Daoy (cell line): ENCODE results near the gene NABP1. TPM values are rescaled to one million over a fixed set of nuclear protein-coding genes. Genes with fewer than 3 reads are reported as not detected.

Source experiments
- DNase-seq: peaks from one replicate; pipeline ENCODE4 v3.0.0-alpha.2; 2015; ENCODE audit warnings: low read depth
- total RNA-seq: library from RNA; depleted of rRNA; stranded (reverse); fragments of >200 nt; shearing (Covaris generic); gene quantifications from 2 replicates; pipeline ENCODE4 v1.2.3, GENCODE V29; 2014

Gene NABP1
- total RNA-seq, 1 experiment from 2014 or later = 25.8 TPM

DNA sequence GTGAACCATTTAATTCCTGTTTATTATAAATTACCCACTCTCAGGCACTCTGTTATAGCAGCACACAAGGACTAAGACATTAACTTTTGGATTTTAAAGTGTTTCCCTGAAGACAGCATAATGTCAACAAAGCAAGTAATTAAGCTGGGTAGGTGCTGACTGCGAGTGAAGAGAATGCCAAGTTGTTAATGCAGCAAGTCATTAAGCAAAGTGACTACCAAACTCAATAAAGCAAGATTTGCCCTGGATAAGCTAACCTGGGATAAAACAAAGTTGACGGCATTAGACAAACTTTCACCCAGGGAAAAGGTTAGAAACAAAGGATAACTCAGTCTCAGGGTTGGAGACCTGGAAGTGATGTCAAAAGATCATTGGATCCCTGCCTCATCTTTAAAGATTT lies 28.4 kb upstream of the NABP1 start:
- no peak for DNase-seq

DNA sequence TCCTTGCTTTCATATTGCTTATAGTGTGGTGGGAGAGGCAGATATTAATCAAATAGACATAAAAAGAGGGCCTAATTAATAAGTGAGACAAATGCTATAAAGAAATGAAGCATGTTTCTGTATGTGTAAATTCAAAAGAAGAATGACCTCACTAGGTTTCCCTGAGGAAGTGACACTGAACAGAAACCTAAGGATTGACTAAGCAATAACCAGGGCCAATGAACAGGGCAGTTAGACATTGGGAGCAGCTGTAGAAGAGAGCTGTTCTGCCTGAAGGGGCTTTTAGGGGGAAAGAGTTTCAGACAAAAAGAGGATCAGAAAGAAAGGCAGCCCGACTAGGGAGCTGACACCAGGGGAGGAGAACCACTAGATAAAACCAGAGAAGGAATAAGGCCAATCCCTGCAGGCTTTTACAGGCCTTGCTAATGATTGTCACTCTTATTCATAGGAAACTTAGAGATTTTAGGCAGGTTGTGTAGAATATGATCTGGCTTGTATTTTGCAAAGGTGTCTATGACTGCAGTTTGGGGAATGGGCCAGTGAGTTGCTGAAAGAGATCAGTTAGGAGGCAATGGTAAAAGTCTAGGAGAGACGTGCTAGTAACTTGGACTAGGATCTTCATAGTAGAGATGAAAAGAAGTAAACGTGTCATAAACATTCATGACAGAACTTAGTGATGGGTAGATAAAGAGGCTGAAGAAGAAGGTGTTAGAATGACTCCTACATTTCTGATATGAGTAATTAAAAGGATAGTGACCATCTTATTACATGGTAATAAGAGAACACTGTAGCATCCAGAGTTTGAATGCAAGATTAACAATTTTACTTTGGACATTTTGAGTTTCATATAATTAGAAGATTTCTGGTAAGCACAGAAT lies 26.8 kb upstream of the NABP1 start:
- no peak for DNase-seq

DNA sequence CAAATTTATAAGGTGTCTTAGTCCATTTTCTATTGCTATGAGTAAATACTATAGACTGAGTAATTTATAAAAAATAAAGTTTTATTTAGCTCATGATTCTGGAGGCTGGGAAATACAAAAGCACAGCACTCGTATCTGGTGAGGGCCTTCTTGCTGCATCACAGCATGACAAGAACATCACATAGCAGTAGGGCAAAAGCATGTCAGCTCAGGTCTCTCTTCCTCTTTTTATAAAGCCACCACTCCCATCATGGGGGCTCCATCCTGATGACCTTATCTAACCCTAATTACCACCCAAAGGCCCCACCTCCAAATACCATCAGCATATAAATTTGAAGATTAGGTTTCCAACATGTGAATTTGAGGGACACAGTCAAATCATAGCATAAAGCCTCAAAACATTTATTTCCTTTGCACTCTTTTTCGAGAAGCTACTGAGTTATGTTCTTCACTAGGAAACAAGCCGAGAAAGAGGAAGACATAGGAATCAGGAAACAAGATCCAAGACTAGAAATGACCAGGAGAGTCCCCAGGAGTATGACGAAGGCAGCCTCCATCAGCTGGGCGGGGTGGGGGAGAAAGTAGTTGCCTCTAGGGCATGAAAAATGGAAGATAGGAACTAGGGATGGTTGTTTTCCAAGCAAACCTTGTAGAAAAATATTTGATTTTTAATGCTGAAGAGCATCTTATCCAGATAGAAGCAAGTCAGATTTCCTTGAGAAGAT lies 24.1 kb upstream of the NABP1 start:
- no peak for DNase-seq

DNA sequence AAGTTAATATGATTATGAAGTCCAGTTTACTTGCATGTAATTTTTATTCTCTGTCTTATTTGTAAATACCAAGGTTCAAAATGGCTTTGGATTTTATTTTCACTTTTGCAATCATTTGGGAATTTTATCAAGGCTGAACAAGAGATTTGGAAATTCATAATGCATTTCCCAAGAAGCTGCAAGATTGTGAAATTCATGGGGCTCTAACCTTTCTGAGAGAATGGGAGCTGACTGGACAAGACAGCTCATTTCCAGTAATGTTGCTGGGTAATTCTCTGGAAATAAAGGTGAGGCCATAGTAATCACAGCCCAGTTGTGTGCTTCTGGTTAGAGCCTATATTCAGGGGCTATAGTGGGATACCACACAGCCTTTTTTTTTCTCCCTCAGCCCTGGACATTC lies 21.5 kb upstream of the NABP1 start:
- DNase-seq = no peak

DNA sequence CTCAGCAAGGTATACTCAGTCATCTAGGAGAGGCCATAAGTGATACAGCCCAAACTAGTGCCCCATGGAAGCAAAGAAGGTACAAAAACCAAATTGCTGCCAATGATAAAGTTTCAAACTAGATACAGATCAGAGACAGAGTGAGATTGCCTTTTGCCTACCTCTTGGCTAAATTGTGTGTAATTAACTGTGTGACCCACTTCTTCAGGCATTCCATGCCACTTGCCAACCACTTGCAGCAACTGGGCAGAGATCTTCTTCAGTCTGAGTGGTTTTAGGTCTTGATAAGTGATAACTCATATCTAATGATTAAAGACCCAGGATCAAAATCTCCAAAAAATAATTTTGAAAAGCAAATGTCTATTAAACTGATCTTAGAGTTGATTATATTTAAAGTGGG lies 21.1 kb upstream of the NABP1 start:
- DNase-seq = no peak

DNA sequence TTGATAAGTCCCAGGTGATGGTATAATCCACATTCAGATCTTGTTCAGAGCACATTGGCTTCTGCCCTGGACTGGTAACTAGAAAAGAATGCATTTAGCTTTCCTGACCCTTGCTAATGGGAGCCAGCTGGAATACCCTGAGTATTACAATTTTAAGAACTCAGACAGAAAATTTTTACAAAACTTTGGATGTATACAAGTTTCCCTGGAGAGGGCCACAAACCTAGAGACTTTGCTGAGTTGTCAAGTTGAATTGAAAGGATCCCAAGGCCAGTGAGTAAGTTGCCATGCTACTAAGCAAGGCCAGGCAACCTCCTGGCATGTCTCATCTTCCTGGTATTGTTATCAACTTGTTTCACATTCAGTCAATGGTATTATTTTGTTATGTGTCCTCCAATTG lies 20.0 kb upstream of the NABP1 start:
- no peak for DNase-seq

DNA sequence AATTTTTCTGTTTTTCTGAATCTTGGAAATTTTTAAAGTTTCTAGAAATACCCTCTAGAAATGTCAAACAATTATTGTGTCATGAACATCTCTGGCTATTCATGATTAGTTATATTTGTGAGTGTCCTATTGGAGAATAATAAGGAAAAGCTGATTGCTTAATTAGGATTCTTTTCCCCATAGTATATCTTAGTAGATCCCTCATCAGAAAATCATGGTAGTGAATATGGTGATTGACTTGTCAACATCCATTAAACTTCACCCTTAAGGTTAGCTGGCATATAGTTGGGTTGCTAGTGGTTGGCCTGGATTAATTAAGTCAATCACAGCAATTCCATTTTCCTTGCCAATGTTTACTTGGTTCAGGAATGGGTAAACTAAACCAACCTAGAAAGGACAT lies 18.7 kb upstream of the NABP1 start:
- DNase-seq = no peak

DNA sequence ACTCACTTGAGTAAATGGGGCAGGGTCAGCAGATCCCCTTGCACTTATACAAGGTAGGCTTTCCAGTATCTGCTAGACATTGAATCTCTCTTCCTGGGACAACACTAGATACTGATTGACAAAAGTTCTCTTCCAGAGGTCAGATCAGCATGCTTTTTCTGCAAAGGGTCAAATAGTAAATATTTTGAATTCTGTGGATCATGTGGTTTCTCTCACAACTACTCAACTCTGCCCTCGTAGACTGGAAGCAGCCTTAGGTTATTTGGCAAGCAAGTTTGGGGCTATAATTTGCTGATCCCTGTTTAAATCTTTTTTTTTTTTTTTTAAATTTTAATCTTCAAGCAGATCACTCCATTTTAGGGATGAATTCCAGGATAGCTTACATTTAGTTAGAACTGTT lies 17.4 kb upstream of the NABP1 start:
- no peak for DNase-seq

DNA sequence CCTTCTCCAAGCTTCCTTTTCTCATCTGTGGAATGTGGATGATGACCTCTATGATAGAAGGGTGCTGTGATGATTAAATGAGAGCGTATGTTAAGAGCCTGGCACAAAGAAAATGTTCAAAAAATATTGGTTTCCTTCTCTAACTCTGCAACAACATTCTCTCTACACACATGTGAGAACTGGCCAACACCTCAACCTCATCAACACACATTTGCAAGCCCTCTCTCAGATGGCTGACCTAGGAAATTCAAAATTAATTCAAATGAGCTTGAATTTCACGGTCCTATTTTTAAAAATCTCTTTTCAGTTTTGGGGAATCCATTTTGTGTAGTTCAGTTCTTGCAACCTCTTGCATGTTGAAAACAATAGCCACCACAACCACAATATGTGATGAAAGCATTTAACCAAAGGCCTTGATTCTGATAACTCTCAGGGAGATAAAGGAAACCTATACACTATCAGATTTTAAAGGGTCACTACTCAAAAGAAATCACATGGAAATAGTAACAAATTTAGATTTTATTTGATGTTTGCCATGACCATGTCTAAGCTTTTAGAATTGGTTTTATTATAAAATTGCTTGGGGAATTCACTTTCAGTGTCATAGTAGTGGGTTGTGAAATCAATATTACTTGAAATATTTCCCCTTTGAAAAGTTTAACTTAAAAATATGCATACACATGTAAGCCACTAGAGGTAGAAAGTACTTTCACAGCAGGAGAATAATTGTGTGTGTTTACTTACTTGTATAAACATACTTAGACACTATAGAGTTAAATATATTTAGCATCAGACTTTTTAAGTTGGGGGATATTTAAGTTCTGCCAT lies 16.6 kb upstream of the NABP1 start:
- no peak for DNase-seq

DNA sequence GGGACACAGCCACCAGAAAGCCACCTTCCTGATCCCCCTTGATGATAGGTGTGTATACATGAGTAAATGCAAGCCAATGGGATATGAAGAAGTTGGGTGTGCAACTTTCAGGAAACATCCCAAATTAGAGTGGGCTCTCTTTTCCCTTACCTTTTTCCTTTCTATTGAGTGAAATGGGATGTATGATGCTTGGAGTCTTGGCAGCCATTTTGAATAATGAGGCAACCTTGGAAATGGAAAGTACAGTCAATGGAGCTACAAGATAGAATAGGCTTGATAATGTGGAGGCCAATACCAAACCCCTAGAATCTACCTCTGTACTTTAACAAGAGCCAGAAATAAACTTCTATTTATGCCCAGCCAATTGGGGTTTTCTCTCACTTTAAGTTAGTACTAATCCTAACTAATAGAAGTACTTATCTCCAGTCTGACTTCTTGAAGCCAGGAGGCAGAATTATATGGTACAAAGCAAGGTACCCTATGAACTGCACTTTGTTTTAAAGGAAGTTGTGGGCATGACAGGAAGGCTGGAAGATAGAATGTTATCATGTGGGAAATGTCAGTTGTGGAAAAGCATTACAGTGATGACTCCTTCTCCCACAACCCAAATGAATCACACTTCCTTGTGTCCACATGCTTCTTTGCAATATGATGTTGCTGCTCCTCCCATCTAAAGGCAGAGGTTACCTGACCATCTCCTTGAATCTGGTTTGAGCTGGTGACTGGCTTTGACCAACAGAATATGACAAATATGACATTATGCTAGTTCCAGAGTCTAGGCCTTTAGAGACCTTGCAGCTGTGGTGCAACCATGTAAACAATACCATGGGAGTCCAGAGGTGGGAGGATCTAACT lies 12.9 kb upstream of the NABP1 start:
- DNase-seq = peak; percentile 74

DNA sequence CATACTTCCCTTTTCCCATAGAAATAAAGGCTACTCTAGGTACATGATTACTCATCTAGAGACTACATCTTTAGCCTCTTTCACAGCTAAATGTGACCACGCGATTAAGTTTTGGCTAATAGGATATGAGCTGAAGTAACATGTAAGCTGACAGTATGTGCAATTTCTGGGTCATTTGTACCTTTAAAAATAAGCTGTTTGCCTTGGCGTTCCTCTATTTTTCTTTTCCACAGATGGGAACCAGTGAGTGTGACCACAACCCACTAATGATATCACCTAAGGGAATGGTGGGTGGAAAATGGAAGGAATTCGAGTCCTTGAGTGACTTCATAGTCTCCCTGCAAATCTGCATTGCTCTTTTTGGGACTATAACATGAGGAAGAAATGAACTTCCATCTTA lies 11.7 kb upstream of the NABP1 start:
- peak; percentile 42 for DNase-seq

DNA sequence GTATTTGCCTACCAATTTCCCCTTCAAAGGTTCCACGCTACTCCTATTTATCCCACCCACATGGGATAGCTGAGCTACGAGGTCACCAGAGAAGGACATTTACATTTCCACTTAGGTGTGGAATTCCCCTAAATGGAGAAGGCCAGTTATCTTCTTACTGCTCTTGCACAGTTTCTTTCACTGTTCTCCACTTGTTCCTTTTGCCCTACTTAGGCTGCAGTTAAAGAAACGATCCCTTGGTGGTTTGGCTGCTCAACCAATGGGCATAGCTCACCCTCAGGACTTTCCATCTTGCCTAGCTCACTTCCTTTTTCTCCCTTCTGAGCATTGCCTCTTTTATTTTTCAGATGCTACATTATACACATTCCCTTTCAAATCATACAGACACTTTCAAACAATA lies 11.2 kb upstream of the NABP1 start:
- DNase-seq = peak; percentile 62

DNA sequence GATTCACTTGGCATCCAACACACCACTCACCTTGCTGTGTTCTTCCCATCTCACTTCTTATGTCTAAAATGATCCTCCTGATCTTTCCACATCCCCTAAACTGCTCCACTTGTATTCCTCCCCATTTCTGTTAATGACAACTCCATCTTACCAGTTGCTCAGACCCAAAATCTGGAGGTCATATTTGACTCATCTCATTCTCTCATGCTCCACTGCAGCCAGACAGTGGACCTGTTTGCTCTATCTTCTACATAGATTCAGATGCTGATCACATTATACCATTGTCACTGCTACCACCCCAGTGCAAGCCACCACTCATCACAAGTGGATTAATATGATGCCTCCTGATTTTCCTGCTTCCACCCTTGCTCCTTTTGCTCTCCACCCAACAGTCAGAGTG lies 7.9 kb upstream of the NABP1 start:
- DNase-seq = no peak

DNA sequence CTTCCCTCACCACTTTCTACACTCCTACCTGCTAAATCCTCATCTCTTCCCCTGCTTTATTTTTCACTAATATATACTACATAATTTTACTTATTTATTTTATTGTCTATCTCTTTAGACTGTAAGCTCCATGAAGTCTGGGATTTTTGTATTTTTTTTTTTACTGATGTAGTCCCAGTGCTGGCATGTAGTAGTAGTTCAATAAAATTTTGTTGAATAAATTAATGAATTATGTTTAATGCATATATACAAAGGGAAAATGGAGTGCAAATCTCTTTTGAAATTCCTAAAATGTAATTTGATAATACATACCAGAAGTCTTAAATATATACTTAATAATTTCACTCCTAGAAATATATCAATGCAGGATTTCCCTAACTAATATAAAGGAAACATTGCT lies 7.1 kb upstream of the NABP1 start:
- DNase-seq = no peak

DNA sequence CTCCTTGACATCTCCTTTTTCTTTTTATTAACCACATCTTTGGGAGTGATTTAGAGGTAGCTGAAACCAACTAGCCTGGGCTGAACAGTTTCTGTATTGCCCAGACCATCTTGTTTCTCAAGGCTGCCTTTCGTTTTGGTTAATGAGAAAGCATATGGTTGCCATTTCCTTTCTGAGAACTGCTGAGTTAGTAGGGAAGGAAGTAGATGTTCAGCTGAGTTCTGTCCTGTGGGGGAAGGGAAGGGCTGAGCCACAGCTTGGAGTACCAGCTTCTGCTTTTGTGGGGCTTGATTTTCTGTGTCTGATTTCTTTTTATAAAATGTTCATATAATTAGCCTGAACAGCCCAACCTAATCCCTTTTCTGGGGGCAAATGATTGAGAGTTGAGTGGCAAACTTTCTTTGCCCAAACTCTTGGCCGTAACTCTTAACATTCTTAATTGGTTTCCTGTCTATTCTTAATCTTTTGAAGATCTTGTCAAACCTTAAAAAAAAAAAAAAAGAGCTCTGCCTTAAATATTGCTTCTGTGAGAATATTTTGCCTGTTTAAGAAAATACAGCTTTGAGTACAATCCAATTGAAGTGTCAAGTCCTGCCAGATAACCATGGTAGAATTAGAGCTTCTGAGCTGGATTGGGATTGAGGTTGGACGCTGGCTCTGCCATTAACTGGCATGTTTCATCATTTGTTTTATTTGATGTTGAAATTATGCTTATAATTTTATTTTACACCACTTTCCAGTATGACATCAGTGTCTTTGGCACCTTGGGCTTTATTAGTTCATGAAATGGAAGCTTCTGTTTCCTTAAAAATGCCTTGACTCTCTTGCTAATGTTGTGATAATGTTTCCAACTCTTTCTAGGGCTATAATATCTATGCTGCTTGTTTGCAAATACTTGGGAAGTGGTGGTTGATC lies 1.9 kb upstream of the NABP1 start:
- DNase-seq = peak; percentile 28

DNA sequence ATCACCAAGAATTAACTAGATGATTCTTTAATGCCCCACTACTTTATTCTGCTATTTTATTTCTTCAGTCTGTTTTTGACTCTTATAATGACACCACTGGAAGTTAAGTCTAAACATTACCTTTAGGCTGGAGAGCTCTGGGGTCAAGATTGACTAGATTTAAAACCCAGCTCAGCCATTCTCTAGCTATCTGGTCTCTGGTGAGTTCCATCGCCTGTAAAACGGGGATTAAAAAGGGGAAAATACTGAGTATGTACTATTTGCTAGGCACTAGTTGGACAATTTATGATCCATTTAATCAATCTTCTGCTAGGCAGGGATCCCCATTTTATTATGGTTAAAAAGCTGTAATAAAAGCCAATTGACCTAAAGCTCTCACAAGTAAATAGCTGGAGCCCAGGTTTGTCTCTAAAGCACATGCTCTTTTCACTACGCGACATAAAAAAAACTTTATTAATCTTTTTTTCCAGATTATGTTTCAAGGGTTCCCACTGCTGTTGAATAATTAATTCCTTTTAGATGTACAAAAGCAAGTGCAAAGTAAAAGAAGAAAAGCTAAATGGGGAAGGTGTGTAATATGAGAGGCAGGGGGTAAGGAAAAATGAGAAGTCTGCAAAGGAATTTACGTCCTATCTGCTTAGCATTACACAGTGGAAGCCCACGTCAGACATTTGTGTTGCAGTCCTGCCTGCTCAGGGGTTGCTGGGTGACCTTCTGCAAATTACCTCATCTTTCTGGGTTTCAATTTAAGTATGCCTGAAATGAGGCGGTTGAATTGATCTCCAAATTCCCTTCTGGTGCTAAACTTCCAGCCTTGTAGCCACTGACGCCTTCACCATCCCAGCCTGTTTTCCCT lies 918 bp upstream of the NABP1 start:
- DNase-seq = peak; percentile 60

DNA sequence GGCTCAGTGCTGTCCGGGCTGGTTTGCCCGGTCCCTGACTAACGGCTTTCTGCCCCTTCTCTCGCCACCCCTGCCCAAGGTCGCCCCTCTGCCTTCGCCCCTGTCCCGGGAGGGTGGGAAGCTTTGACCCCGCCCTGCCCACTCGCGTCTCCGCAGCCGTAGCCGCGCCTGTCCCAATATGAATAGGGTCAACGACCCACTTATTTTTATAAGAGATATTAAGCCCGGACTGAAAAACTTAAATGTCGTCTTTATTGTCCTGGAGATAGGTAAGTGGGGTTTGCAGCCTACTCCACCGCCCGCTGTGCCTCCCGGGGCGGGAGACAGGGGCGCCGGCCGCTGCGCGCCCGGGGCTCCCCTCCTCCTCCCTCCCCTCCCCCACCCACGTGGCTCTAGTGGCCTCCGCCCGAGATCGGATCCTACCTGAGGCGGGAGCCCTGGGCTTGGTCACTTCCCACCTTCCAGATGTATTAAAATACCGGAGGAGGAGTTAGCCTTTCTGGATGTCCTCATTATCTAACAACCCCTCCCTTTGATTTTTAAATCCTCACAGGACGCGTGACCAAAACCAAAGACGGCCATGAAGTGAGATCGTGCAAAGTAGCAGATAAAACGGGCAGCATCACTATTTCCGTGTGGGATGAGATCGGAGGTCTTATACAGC lies 633 bp downstream of the NABP1 start:
- DNase-seq = peak; percentile 58

DNA sequence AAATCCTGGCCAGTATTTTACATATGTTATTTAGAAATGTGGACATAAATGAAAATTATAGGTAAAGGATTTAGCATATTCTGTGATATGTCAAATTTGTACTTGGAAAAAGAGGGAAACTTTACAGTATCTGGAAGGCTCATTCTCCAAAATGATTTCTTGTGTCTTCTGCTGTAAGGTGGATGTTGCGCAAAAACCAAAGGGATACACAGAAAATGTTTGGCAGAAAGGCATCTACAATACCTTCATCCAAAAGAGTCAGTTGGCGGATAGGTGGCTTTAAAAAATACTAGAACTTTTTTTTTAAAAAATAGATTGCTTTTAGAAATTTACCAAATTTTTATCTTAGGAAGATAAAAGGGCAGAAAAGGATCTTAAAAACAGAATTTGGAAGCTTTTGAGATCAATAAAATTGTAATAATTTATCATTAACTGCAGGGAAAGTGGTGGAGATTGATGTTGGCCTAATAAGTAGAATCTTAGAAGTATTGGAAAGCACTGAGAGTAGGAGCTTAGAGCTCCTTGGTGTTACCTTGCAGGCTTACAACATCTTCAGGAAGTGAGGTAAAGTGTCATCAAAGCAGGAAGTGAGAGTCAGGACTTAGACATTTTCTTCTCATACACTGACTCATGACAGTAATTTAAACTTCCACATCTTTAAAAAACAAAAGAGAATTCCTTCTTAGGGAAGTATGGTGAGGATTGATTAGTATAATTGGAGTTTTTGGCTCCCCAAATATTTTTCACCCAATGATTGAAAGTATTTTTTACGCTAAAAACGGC lies 2.1 kb downstream of the NABP1 start:
- DNase-seq = peak; percentile 75
